CD14-positive monocyte (primary cell): ENCODE data around the gene FOXO6. TPM values are rescaled to one million over a fixed set of nuclear protein-coding genes. Genes with fewer than 3 reads are reported as not detected.

Experiments used
- DNase-seq, 3 donors: peaks; one replicate each; pipeline ENCODE4 v3.0.0-alpha.2; 2011 to 2022
- H2AFZ ChIP-seq: 2 replicates; pipeline ENCODE4 v1.6.0; 2012; ENCODE audit warnings: mild to moderate bottlenecking, low read depth, low read length, inconsistent platforms; ENCODE audit not compliant: insufficient read depth, poor library complexity, severe bottlenecking
- H3K27ac ChIP-seq, 2 donors: 1 replicate in 1 of 2; 2 replicates in 1 of 2; pipeline ENCODE4 v1.5.1; 2012 to 2013; ENCODE audit warnings: low read length in 2 of 2, control low read depth in 1 of 2, inconsistent platforms in 1 of 2, low read depth in 1 of 2, mild to moderate bottlenecking in 1 of 2
- H3K27me3 ChIP-seq, 2 donors: one replicate each; pipeline versions ENCODE4 v1.6.0 to v1.6.1; 2011 to 2013; ENCODE audit warnings: low read length in 2 of 2; ENCODE audit not compliant: control insufficient read depth in 2 of 2, insufficient read depth in 2 of 2
- H3K36me3 ChIP-seq, 2 donors: replicated peaks in 1 of 2; 1 replicate in 1 of 2; 2 replicates in 1 of 2; pipeline versions ENCODE4 v1.5.1 to v1.6.1; 2012 to 2013; ENCODE audit warnings: low read length in 2 of 2, control low read depth in 1 of 2, inconsistent platforms in 1 of 2, mild to moderate bottlenecking in 1 of 2; ENCODE audit not compliant: insufficient read depth in 2 of 2, control insufficient read depth in 1 of 2
- H3K4me1 ChIP-seq, 2 donors: 1 replicate in 1 of 2; 2 replicates in 1 of 2; pipeline versions ENCODE4 v1.5.1 to v1.6.1; 2012 to 2013; ENCODE audit warnings: low read length in 2 of 2, control low read depth in 1 of 2, inconsistent platforms in 1 of 2, mild to moderate bottlenecking in 1 of 2, moderate library complexity in 1 of 2; ENCODE audit not compliant: insufficient read depth in 2 of 2, control insufficient read depth in 1 of 2
- H3K4me2 ChIP-seq: replicated peaks from 2 replicates; pipeline ENCODE3; 2012; ENCODE audit warnings: low read length, moderate library complexity, mild to moderate bottlenecking; ENCODE audit not compliant: poor library complexity, severe bottlenecking; ENCODE audit errors: extremely low read depth
- H3K4me3 ChIP-seq, 3 experiments: fragments of 200-600 bp in 1 of 3; sonication (generic) in 1 of 3; replicated peaks in 1 of 3; 1 replicate in 2 of 3; 2 replicates in 1 of 3; pipeline ENCODE4 v1.5.1; 2011 to 2013; ENCODE audit warnings: low read length in 3 of 3, mild to moderate bottlenecking in 3 of 3, control low read depth in 2 of 3, low read depth in 2 of 3, inconsistent platforms in 1 of 3, moderate library complexity in 1 of 3
- H3K79me2 ChIP-seq: 2 replicates; pipeline ENCODE4 v1.6.0; 2012; ENCODE audit warnings: mild to moderate bottlenecking, control low read depth, inconsistent platforms, low read length, moderate library complexity; ENCODE audit not compliant: insufficient read depth
- H3K9ac ChIP-seq: 2 replicates; pipeline ENCODE4 v1.6.0; 2017; ENCODE audit warnings: low read length, mild to moderate bottlenecking; ENCODE audit not compliant: insufficient read depth, poor library complexity, severe bottlenecking
- H3K9me3 ChIP-seq, 2 donors: replicated peaks in 1 of 2; 1 replicate in 1 of 2; 2 replicates in 1 of 2; pipeline versions ENCODE4 v1.5.1 to v1.6.1; 2012 to 2013; ENCODE audit warnings: low read length in 2 of 2, control low read depth in 1 of 2; ENCODE audit not compliant: control insufficient read depth in 1 of 2, insufficient read depth in 1 of 2
- H4K20me1 ChIP-seq: 2 replicates; pipeline ENCODE4 v1.6.0; 2012; ENCODE audit warnings: mild to moderate bottlenecking, low read length, control low read depth, moderate library complexity; ENCODE audit not compliant: insufficient read depth
- H3K27ac Mint-ChIP-seq, 7 donors: one replicate each; pipeline ENCODE4 v1.8.0; 2020; ENCODE audit warnings: mild to moderate bottlenecking in 7 of 7, mixed read lengths in 7 of 7, moderate library complexity in 6 of 7, inconsistent platforms in 2 of 7
- H3K27me3 Mint-ChIP-seq, 3 donors: one replicate each; pipeline ENCODE4 v1.8.0; 2021 to 2022; ENCODE audit warnings: low read depth in 3 of 3, mild to moderate bottlenecking in 3 of 3, mixed read lengths in 3 of 3, moderate library complexity in 3 of 3, inconsistent platforms in 1 of 3
- H3K36me3 Mint-ChIP-seq, 2 donors: one replicate each; pipeline ENCODE4 v1.8.0; 2020; ENCODE audit warnings: mixed read lengths in 2 of 2, inconsistent platforms in 1 of 2, mild to moderate bottlenecking in 1 of 2
- H3K4me1 Mint-ChIP-seq: one replicate; pipeline ENCODE4 v1.8.0; 2020; ENCODE audit warnings: mild to moderate bottlenecking, mixed read lengths
- H3K4me3 Mint-ChIP-seq, 2 donors: one replicate each; pipeline ENCODE4 v1.8.0; 2020; ENCODE audit warnings: mild to moderate bottlenecking in 2 of 2, mixed read lengths in 2 of 2, moderate library complexity in 1 of 2
- H3K9me3 Mint-ChIP-seq, 7 donors: one replicate each; pipeline ENCODE4 v1.8.0; 2020 to 2022; ENCODE audit warnings: mixed read lengths in 7 of 7, mild to moderate bottlenecking in 6 of 7, moderate library complexity in 6 of 7, inconsistent platforms in 2 of 7
- CTCF ChIP-seq: fragments of 200-600 bp; IDR thresholded peaks from one replicate; pipeline ENCODE4 v1.8.0; 2022; ENCODE audit warnings: antibody characterized with exemption, mild to moderate bottlenecking
- WGBS: methylation state at CpG from one replicate; pipeline ENCODE4 v1.1.5; 2013; ENCODE audit warnings: missing lambda C conversion rate; ENCODE audit not compliant: insufficient coverage; 5-methylcytosine and 5-hydroxymethylcytosine counted together
- intact Hi-C, 2 donors: fragments of 100-400 bp; cut with micrococcal nuclease; formaldehyde crosslinking; loops; one replicate each; pipeline versions ENCODE4 v1.15.0 to v1.15.1; 2023
- polyA plus RNA-seq, 3 donors: library from polyadenylated mRNA; depleted of rRNA in 1 of 3; unstranded in 2 of 3; stranded (reverse) in 1 of 3; fragments of 300-500 nt in 2 of 3; fragments of >200 nt in 1 of 3; fragmentation: Illumina TruSeq in 2 of 3; gene quantifications; 1 replicate in 2 of 3; 2 replicates in 1 of 3; pipeline ENCODE4 v1.2.3, GENCODE V29; 2012 to 2021

The FOXO6 gene
- polyA plus RNA-seq, 3 donors, result 0.05 TPM; not detected in 2

DNA sequence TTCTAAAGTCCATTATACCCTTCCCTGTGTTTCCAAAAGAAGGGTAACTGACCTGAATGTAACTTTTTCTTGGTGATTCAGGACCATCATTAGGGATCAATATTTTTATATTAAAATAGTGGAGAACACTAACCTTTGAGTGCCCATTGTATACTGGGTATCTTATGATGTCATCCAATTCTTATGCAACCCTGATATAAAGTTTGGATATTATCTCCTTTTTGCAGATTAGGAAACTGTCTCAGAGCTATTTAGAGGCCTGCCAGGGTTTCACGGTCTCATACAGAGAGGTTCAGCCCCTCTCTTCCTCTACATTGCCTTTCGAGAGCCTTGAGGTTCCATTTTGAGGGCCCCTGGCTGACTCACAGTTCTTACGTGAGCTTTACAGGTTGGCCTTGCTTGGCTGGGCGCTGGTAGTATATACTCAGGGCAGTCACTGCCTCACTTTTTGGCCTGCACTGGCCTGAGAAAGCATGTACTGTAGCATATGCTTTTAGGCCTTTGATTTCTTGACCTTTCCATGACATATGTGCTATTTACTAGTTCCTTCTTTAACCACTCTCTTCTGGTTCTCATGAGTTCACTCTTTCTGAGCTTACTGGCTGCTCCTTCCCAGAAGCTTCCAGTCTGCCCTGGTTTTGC, 15.7 kb upstream of the FOXO6 start:
- no peak overlapping the region for H3K27ac ChIP-seq
- no peak overlapping the region for H3K4me2 ChIP-seq
- no peaks in the 10 kb centered on the region for H3K9me3 ChIP-seq
- no peaks in the 10 kb centered on the region for H3K27me3 ChIP-seq
- TF ChIP-seq CTCF, result no peak
- H4K20me1 ChIP-seq, result no peaks in the 10 kb centered on the region
- Mint-ChIP-seq H3K27ac (peak overlapping the region in 1 of 7 donors; percentile 56), H3K36me3 (no peaks in the 10 kb centered on the region), H3K4me1 (peaks cover 6% of the 10 kb centered on the region), H3K4me3 (no peak overlapping the region), H3K27me3 (peaks cover 12 to 14% (median 13%) of the 10 kb centered on the region in 3 donors), H3K9me3 (no peaks in the 10 kb centered on the region)
- no peak for DNase-seq
- H3K4me1 ChIP-seq, result no peaks in the 10 kb centered on the region
- H3K9ac ChIP-seq, result no peak overlapping the region
- H3K36me3 ChIP-seq, result no peaks in the 10 kb centered on the region
- WGBS, result 69% methylated on average over 3 of the region's 4 CpGs
- no peak overlapping the region for H2AFZ ChIP-seq
- intact Hi-C loops, result no loop called here
- no peaks in the 10 kb centered on the region for H3K79me2 ChIP-seq
- no peak overlapping the region for H3K4me3 ChIP-seq

- Histone ChIP-seq H3K9ac (no peak overlapping the region), H3K36me3 (no peaks in the 10 kb centered on the region), H2AFZ (no peak overlapping the region), H3K9me3 (no peaks in the 10 kb centered on the region), H3K27ac (no peak overlapping the region), H3K79me2 (no peaks in the 10 kb centered on the region), H3K4me2 (no peak overlapping the region), H3K4me1 (no peaks in the 10 kb centered on the region), H3K4me3 (no peak overlapping the region), H4K20me1 (no peaks in the 10 kb centered on the region), H3K27me3 (no peaks in the 10 kb centered on the region)
- Mint-ChIP-seq H3K9me3 (no peaks in the 10 kb centered on the region), H3K27ac (peak overlapping the region in 1 of 7 donors; percentile 2), H3K4me1 (peaks cover 6% of the 10 kb centered on the region), H3K27me3 (peaks cover 12 to 17% (median 12%) of the 10 kb centered on the region in 3 donors), H3K4me3 (no peak overlapping the region), H3K36me3 (no peaks in the 10 kb centered on the region)
- no peak for DNase-seq
- WGBS, result 88% methylated on average over 2 of the region's 2 CpGs
- intact Hi-C loops, result no loop called here
- no peak for TF ChIP-seq CTCF
Observed at GRCh38 chr1:41347276-41347675, 14.0 kb upstream of the FOXO6 start.
